HUES48 (cell line): ENCODE measurements around the gene EDNRA.
A peak's percentile ranks its signal among the peaks of the same experiment; 100 is the strongest.

Experiments
- H3K27ac ChIP-seq: one replicate; pipeline ENCODE4 v1.7.0; 2013; ENCODE audit warnings: low read depth, low read length, inconsistent platforms
- H3K27me3 ChIP-seq: 2 replicates; pipeline ENCODE4 v1.6.1; 2013; ENCODE audit warnings: mild to moderate bottlenecking, low read length; ENCODE audit not compliant: control insufficient read depth, insufficient read depth
- H3K36me3 ChIP-seq: 2 replicates; pipeline ENCODE4 v1.6.1; 2013; ENCODE audit warnings: low read length; ENCODE audit not compliant: control insufficient read depth, insufficient read depth
- H3K4me1 ChIP-seq: 2 replicates; pipeline ENCODE4 v1.6.1; 2013; ENCODE audit warnings: mild to moderate bottlenecking, low read length; ENCODE audit not compliant: control insufficient read depth, insufficient read depth
- H3K4me3 ChIP-seq: 2 replicates; pipeline ENCODE4 v1.5.1; 2013; ENCODE audit warnings: mild to moderate bottlenecking, low read depth, low read length
- H3K9ac ChIP-seq: 2 replicates; pipeline ENCODE4 v1.6.1; 2013; ENCODE audit warnings: mild to moderate bottlenecking, low read depth, low read length, moderate library complexity
- H3K9me3 ChIP-seq: 2 replicates; pipeline ENCODE4 v1.6.1; 2013; ENCODE audit warnings: low read length; ENCODE audit not compliant: control insufficient read depth, insufficient read depth

EDNRA gene

DNA sequence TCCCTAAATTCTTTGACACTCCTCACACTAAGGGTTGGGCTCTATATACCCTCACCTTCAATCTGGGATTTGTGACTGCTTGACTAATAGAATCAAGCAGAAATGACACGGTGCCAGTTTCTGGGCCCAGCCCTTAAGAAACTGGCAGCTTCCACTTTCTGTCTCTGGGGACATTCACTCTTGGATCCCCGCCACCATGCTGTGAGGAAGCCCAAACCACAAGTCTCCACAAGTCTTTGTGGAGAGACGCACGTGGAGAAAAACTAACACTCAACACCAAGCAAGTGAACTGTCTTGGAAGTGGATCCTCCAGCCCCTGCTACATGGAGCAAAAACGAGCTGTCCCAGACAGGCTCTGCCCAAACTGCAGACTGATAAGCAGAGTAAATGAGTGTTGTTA is 1.1 kb upstream of the EDNRA start:
- H3K27me3 ChIP-seq: peaks cover 32% of the 10 kb centered on the region
- H3K36me3 ChIP-seq: no peaks in the 10 kb centered on the region
- H3K4me1 ChIP-seq: peaks cover 3% of the 10 kb centered on the region; the same call in 1 of the 2 replicates
- no peaks in the 10 kb centered on the region for H3K9me3 ChIP-seq
- H3K9ac ChIP-seq: no peak overlapping the region
- no peak overlapping the region for H3K4me3 ChIP-seq
- H3K27ac ChIP-seq: no peak overlapping the region

DNA sequence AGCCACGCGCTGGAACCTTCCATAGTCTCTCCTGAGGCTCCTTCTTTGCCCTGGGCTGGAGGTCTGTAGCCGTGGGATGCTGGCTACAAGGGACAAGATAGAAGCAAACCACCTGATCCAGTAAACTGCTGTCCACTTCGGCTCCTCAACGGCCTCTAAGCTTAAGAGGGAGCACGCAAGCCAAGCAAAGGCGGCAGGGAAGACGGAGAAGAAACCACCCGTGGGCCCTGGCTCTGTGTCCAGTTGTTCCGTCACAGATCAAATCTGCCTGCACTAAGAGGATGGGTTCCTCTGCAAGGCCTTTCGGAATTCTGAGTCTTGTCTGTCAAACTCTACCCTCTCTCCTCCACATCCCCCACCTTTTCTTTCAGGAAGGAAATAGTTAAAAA is 401 bp upstream of the EDNRA start:
- Histone ChIP-seq H3K27me3 (peaks cover 32% of the 10 kb centered on the region), H3K27ac (no peak overlapping the region), H3K36me3 (no peaks in the 10 kb centered on the region), H3K9me3 (no peaks in the 10 kb centered on the region), H3K4me3 (peak overlapping the region; percentile 71), H3K4me1 (peaks cover 3% of the 10 kb centered on the region; the same call in 1 of the 2 replicates), H3K9ac (peak overlapping the region; percentile 67)

DNA sequence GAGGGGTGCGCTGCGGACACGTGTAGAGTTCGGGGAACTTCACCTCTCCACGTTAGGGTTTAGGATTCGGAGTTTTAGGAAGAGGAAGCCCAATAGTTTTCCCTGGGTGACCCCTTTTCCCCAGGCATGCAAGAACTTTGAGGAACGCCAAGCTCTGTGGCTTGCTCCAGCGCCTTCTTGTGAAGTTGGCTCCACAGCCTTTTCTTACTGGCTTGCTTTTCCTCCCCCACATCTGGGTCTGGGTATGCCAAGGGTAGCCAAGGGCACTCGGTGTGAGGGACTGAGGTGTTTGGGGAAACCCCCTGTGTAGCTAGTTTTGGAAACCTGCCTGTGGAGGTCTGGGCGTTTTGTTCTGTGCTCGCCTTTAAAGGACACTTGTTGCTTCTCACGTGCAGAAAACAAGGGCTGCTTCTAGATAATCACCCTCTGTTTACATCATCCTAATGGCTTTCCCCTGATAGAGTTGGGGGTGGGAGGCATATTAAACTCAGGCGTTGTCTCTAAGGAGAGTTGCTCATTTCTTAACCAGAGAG is 746 bp downstream of the EDNRA start:
- Histone ChIP-seq H3K4me3 (peak overlapping the region; percentile 71), H3K27ac (no peak overlapping the region), H3K36me3 (no peaks in the 10 kb centered on the region), H3K27me3 (peaks cover 32% of the 10 kb centered on the region), H3K9ac (peak overlapping the region; percentile 67), H3K9me3 (no peaks in the 10 kb centered on the region), H3K4me1 (peaks cover 3% of the 10 kb centered on the region; the same call in 1 of the 2 replicates)

DNA sequence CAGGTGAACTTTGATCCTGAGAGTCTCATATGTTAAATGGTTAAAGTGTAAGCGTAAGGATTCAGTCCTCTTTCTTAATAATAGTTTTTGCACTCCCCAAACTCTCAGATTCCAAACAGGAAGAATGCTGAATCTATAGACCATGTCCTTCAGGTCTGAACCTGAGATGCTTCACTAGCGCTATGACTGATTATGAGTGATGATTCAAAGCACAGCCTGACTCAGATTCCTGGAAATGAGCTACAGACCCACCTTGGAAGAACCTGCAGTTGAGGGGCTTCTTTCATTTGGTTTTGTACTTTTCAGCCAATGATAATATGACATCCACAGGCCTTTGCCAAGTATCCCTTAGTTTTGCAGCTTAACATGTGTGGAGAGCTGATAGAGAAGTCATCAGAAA is 1.4 kb downstream of the EDNRA start:
- no peaks in the 10 kb centered on the region for H3K36me3 ChIP-seq
- H3K4me3 ChIP-seq: peak overlapping the region; percentile 71; the same call in 1 of the 2 replicates
- peaks cover 32% of the 10 kb centered on the region for H3K27me3 ChIP-seq
- peaks cover 3% of the 10 kb centered on the region; the same call in 1 of the 2 replicates for H3K4me1 ChIP-seq
- no peaks in the 10 kb centered on the region for H3K9me3 ChIP-seq
- no peak overlapping the region for H3K27ac ChIP-seq
- H3K9ac ChIP-seq: no peak overlapping the region

DNA sequence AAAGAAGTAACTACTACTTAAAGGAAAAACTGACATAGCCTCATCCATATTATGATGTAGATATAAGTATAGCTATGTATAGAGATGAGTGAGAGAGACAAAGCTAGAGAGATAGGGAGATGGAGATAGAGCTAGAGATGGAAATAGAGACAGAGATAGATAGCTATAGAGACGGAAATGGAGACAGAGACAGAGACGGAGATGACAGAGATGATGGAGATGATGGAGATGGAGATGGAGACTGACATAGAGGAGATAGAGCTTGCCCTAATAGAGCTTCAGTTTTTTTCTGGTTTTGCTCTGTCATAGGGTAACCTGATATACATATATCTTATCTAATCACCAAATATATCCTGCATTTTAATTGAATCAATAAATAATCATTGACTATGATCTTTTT is 4.3 kb downstream of the EDNRA start:
- Histone ChIP-seq H3K4me1 (peaks cover 7% of the 10 kb centered on the region; the same call in 1 of the 2 replicates), H3K4me3 (no peak overlapping the region), H3K9ac (no peak overlapping the region), H3K27ac (no peak overlapping the region), H3K36me3 (no peaks in the 10 kb centered on the region), H3K9me3 (no peaks in the 10 kb centered on the region), H3K27me3 (peaks cover 29% of the 10 kb centered on the region)

DNA sequence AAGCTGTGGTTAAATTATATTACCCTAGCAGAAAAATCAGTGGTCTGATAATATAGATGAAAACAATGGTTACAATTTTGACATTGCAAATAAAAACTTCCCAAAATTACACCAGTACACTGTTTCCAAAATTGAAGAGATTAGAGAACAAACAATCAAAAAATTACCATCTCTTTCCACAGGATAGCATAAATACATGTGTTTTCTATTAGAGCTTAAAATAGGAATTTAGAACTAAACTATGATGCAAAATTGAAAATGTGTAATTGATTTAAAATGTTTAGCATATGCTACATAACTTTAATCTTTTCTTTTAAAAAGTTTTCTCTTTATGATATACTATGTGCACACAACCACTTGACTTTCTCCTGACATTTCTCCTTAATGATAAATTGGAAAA is 6.7 kb downstream of the EDNRA start:
- H3K4me3 ChIP-seq: no peak overlapping the region
- peaks cover 5% of the 10 kb centered on the region; the same call in 1 of the 2 replicates for H3K4me1 ChIP-seq
- no peak overlapping the region for H3K27ac ChIP-seq
- no peaks in the 10 kb centered on the region for H3K36me3 ChIP-seq
- no peak overlapping the region for H3K9ac ChIP-seq
- peaks cover 4% of the 10 kb centered on the region for H3K27me3 ChIP-seq
- H3K9me3 ChIP-seq: no peaks in the 10 kb centered on the region

DNA sequence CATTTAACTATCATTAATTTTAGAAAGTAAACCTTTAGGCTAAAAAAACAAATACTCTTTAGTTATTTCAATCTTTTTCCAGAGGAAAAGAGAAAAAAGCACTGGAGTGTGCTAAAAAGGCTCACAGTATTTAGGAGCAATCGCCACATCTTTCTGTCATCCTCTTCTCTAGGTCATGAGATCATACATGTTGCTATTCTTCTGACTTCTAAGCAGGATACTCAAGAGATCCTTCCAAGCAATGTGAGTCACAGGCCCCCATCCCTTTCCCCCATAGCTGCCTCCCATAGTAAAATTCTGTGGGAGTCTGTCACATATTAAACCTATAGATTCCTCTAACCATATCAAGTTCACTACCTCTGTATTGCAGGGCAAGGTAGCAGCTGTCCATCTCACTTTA is 7.7 kb downstream of the EDNRA start:
- H3K9me3 ChIP-seq: no peaks in the 10 kb centered on the region
- no peaks in the 10 kb centered on the region for H3K36me3 ChIP-seq
- no peak overlapping the region for H3K4me3 ChIP-seq
- H3K9ac ChIP-seq: no peak overlapping the region
- no peak overlapping the region for H3K27ac ChIP-seq
- no peaks in the 10 kb centered on the region for H3K27me3 ChIP-seq
- H3K4me1 ChIP-seq: peaks cover 5% of the 10 kb centered on the region; the same call in 1 of the 2 replicates

DNA sequence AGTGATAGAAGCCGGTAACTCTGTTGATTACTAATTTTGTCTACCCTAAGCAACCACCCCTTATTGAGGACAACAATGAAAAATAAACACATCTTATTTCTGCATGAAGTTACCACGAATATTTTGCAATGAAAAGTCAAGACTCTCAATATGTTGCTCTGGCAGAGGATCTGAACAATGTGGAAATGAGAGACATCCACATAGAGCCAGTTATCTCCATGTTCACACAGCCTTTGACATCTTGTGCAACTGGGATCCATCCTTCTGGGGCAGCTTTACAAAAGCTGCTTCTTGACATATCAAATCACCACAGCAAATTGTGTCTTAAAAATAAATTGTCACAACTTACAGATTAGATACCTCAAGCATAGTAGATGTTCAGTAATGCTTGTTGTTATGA is 10.2 kb downstream of the EDNRA start:
- H3K27me3 ChIP-seq: no peaks in the 10 kb centered on the region
- H3K36me3 ChIP-seq: no peaks in the 10 kb centered on the region
- peaks cover 5% of the 10 kb centered on the region; the same call in 1 of the 2 replicates for H3K4me1 ChIP-seq
- no peaks in the 10 kb centered on the region for H3K9me3 ChIP-seq
- H3K27ac ChIP-seq: no peak overlapping the region
- H3K4me3 ChIP-seq: no peak overlapping the region
- no peak overlapping the region for H3K9ac ChIP-seq

DNA sequence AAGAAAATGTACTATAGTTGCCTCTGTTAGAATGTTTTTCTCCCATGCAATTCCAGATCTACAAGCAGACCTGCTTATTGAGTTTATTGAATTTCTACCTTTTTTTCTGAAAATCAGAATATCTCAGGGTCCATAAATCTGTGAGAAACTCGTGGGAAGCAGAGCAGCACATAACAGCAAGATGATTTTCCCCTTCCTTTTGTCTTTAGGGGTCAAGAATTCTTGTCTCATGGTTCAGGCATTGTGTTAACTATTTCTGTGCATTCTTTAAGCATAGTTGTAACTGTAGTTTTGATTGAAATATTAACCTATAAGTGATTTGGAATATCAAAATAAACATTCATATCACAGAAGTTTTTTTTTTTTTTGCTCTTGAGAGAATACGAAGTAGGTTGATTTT is 11.4 kb downstream of the EDNRA start:
- Histone ChIP-seq H3K27me3 (no peaks in the 10 kb centered on the region), H3K27ac (no peak overlapping the region), H3K4me1 (peaks cover 5% of the 10 kb centered on the region; the same call in 1 of the 2 replicates), H3K9me3 (no peaks in the 10 kb centered on the region), H3K4me3 (no peak overlapping the region), H3K9ac (no peak overlapping the region), H3K36me3 (no peaks in the 10 kb centered on the region)

DNA sequence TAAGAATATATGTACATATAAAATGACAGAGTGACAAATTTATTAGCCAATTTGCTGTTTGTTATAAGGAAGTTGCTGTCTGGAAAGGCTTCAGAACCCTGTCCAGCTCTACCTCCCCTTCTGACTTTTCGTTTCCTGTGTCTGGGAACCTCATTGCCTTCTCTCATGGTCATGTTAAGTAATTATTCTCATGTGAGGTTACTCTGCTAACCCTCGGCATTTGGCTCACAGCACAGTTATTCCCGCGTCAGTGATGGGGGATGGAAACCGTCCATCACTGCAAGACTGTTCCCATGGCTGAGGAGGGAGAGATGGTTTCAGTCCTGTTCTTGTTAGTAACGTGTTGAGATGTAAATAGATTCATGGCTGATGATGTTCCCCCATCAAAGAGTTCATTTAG is 11.9 kb downstream of the EDNRA start:
- Histone ChIP-seq H3K9ac (no peak overlapping the region), H3K36me3 (no peaks in the 10 kb centered on the region), H3K9me3 (no peaks in the 10 kb centered on the region), H3K27me3 (no peaks in the 10 kb centered on the region), H3K4me3 (no peak overlapping the region), H3K27ac (no peak overlapping the region), H3K4me1 (peaks cover 5% of the 10 kb centered on the region; the same call in 1 of the 2 replicates)

DNA sequence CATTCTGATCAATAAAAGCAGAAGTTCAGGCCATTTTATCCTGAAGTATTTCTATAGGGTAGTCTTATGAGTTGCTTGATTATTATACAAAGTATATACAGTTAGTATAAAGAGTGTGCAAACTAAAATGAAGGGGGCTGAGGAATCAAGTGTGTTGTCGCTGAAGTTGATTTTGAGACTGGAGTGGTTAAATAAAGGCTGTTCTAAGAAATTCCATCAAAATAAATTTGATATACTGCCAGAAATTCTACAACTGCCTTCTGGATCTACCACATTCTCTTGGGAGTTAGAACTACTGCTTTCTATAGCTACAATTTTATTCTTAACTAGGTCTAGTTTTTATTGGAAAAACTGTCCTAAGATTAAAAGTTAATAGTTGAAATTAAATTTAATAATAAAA is 12.4 kb downstream of the EDNRA start:
- Histone ChIP-seq H3K4me1 (peaks cover 5% of the 10 kb centered on the region; the same call in 1 of the 2 replicates), H3K9ac (no peak overlapping the region), H3K27ac (no peak overlapping the region), H3K27me3 (no peaks in the 10 kb centered on the region), H3K4me3 (no peak overlapping the region), H3K9me3 (no peaks in the 10 kb centered on the region), H3K36me3 (no peaks in the 10 kb centered on the region)
